Breast epithelium (tissue), 4 donors: ENCODE results near the gene GNAT2. TPM values are rescaled to one million over a fixed set of nuclear protein-coding genes. Genes with fewer than 3 reads are reported as not detected.

ENCODE experiments used
- DNase-seq, 2 donors: peaks; one replicate each; pipeline ENCODE4 v3.0.0-alpha.2; 2019; ENCODE audit warnings: low spot score in 2 of 2
- H3K27ac ChIP-seq, 2 donors: fragments of 200-600 bp; sonication (generic) in 1 of 2; one replicate each; pipeline ENCODE4 v1.5.1; 2016 to 2019; ENCODE audit warnings: mild to moderate bottlenecking in 1 of 2
- H3K27me3 ChIP-seq, 2 donors: fragments of 200-600 bp; sonication (generic) in 1 of 2; one replicate each; pipeline versions ENCODE4 v1.5.1 to v1.6.0; 2017 to 2019; ENCODE audit warnings: control low read depth in 1 of 2, mild to moderate bottlenecking in 1 of 2
- H3K36me3 ChIP-seq: fragments of 200-600 bp; one replicate; pipeline ENCODE4 v1.5.1; 2019
- H3K4me1 ChIP-seq, 2 donors: fragments of 200-600 bp; sonication (generic); one replicate each; pipeline ENCODE4 v1.5.1; 2016 to 2019; ENCODE audit warnings: control low read depth in 1 of 2
- H3K4me3 ChIP-seq, 3 donors: fragments of 200-600 bp; sonication (generic); 1 replicate in 2 of 3; 2 replicates in 1 of 3; pipeline ENCODE4 v1.5.1; 2016 to 2019; ENCODE audit warnings: mild to moderate bottlenecking in 3 of 3, moderate library complexity in 2 of 3
- H3K9me3 ChIP-seq, 2 donors: fragments of 200-600 bp; sonication (generic) in 1 of 2; one replicate each; pipeline ENCODE4 v1.5.1; 2016 to 2019; ENCODE audit warnings: control low read depth in 1 of 2
- POLR2A ChIP-seq: fragments of 450-650 bp; IDR thresholded peaks from one replicate; pipeline ENCODE4 v1.6.1; 2016; ENCODE audit warnings: antibody characterized with exemption, mild to moderate bottlenecking, moderate library complexity
- POLR2AphosphoS5 ChIP-seq, 3 donors: sonication (generic); formaldehyde crosslinking; IDR thresholded peaks; one replicate each; pipeline ENCODE4 v1.6.1; 2017; ENCODE audit warnings: antibody characterized with exemption in 3 of 3
- intact Hi-C: fragments of 100-400 bp; cut with DNase I; formaldehyde crosslinking; loops from one replicate; pipeline ENCODE4 v1.15.1; 2023; ENCODE audit warnings: low total_unique reads
- total RNA-seq, 3 donors: library from RNA; depleted of rRNA; stranded (reverse); fragments of >200 nt; gene quantifications; one replicate each; pipeline ENCODE4 v1.1.0, GENCODE V29; 2016
- TF ChIP-seq, protein P1 (sequence below), 3 donors: fragments of 450-650 bp; IDR thresholded peaks; one replicate each; pipeline ENCODE4 v1.5.1; 2016 to 2017; ENCODE audit warnings: antibody characterized with exemption in 3 of 3, mild to moderate bottlenecking in 3 of 3, moderate library complexity in 3 of 3

GNAT2 gene
- total RNA-seq, 3 donors from 2014 or later: not detected

DNA sequence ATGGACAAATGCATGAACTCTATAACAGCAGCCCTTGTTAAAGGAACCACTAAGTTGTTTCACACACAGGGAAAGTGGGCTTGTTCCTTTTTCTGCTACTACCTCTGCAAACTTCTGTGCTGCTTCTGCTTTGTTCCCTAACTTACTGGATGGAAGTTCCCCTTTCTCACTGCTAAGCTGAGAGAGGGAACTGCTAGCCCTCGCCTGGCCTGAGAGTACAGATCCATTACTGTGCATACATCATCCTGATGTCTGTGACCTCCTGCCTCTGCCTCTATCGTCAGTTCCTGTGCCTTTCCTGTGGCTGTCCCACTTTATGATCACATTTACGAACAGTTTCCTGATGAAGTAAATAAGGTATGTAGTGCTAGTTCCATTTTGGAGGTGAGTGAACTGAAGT, 3.5 kb downstream of the GNAT2 start:
- no peaks in the 10 kb centered on the region for H3K36me3 ChIP-seq
- H3K27ac ChIP-seq: no peak overlapping the region
- peaks cover 0 to 8% of the 10 kb centered on the region in 2 donors for H3K4me1 ChIP-seq
- intact Hi-C loops: no loop called here
- TF ChIP-seq, protein P1, sequence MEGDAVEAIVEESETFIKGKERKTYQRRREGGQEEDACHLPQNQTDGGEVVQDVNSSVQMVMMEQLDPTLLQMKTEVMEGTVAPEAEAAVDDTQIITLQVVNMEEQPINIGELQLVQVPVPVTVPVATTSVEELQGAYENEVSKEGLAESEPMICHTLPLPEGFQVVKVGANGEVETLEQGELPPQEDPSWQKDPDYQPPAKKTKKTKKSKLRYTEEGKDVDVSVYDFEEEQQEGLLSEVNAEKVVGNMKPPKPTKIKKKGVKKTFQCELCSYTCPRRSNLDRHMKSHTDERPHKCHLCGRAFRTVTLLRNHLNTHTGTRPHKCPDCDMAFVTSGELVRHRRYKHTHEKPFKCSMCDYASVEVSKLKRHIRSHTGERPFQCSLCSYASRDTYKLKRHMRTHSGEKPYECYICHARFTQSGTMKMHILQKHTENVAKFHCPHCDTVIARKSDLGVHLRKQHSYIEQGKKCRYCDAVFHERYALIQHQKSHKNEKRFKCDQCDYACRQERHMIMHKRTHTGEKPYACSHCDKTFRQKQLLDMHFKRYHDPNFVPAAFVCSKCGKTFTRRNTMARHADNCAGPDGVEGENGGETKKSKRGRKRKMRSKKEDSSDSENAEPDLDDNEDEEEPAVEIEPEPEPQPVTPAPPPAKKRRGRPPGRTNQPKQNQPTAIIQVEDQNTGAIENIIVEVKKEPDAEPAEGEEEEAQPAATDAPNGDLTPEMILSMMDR (IDR thresholded peaks at IDR 0.05): no peak
- TF ChIP-seq POLR2A (no peak), POLR2AphosphoS5 (IDR thresholded peaks at IDR 0.05) (no peak)
- H3K27me3 ChIP-seq: no peaks in the 10 kb centered on the region
- H3K4me3 ChIP-seq: no peak overlapping the region
- no peaks in the 10 kb centered on the region for H3K9me3 ChIP-seq
- no peak for DNase-seq

DNA sequence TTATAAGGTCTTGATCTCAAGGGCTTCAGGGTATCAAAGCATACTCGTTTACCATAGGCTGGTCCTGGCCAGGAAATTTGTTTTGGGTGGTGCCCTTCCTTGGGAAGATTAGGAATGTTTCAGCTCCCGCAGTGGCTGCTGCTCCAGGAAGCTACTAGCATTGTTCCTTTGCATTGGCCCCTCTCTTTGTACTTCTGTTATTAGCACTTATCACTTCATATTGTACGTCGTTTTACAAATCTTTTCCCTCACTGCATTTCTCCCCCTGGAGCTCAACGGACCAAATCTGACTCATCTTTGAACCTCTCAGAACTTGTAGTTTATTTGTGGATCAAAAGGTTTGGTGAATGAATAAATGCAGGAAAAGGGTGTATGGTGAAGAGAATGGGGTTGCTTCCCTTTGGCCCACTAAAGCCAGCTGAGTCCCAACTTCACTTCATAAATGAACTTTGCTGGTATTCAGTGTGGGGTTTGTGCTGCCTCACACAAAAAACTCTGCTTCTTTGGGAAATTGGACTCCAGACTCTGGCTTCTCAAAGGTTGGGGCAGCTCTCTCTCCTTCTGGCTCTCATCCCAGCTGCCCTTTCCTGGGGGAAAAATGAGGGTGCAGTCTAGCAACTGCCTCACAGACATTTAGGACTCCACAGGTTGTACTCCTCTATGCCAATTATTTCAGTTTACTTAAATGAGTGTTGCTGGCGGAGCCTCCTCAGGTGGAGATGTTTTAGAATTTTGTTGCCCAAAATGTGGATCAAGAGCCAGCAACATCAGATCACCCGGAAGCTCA, 5.9 kb downstream of the GNAT2 start:
- Histone ChIP-seq H3K4me1 (no peaks in the 10 kb centered on the region), H3K27ac (no peak overlapping the region), H3K9me3 (no peaks in the 10 kb centered on the region), H3K4me3 (no peak overlapping the region), H3K27me3 (no peaks in the 10 kb centered on the region), H3K36me3 (no peaks in the 10 kb centered on the region)
- intact Hi-C loops: no loop called here
- no peak for DNase-seq
- no peak for TF ChIP-seq POLR2AphosphoS5 (IDR thresholded peaks at IDR 0.05)
- no peak for TF ChIP-seq POLR2A
- TF ChIP-seq, protein P1 (IDR thresholded peaks at IDR 0.05): no peak

DNA sequence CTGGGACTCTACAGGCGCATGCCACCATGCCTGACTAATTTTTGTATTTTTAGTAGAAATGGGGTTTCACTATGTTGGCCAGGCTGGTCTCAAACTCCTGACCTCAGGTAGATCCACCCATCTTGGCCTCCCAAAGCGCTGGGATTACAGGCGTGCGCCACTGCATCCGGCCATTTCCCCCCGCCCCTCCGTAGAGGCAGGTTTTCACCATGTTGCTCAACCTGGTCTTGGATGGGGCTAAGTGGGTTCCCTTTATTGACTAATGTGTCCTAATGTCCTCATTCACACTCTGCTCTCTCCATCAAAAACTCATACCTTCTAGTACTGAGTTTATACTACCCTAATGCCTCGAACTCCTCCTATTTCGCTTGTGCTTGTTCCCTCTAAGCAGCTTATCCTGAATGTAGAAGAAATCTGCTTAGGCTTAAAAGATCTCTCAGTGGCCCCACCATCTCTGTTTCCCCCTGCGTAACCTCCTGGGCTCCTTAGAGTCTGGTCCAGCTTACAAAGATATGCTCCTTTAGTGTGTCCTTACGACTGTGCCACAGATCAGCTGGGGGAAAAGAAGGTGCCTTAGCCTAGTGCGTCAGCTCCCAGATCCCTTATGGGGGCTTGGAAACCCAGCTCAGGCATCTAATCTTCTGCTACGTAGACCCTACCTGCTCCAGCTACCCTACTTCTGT, 8.0 kb downstream of the GNAT2 start:
- H3K27me3 ChIP-seq: no peaks in the 10 kb centered on the region
- DNase-seq: no peak
- H3K4me3 ChIP-seq: no peak overlapping the region
- no peaks in the 10 kb centered on the region for H3K4me1 ChIP-seq
- TF ChIP-seq POLR2AphosphoS5 (IDR thresholded peaks at IDR 0.05) (no peak), POLR2A (no peak)
- TF ChIP-seq, protein P1 (IDR thresholded peaks at IDR 0.05): no peak
- intact Hi-C loops: no loop called here
- no peaks in the 10 kb centered on the region for H3K36me3 ChIP-seq
- H3K9me3 ChIP-seq: no peaks in the 10 kb centered on the region
- H3K27ac ChIP-seq: no peak overlapping the region

DNA sequence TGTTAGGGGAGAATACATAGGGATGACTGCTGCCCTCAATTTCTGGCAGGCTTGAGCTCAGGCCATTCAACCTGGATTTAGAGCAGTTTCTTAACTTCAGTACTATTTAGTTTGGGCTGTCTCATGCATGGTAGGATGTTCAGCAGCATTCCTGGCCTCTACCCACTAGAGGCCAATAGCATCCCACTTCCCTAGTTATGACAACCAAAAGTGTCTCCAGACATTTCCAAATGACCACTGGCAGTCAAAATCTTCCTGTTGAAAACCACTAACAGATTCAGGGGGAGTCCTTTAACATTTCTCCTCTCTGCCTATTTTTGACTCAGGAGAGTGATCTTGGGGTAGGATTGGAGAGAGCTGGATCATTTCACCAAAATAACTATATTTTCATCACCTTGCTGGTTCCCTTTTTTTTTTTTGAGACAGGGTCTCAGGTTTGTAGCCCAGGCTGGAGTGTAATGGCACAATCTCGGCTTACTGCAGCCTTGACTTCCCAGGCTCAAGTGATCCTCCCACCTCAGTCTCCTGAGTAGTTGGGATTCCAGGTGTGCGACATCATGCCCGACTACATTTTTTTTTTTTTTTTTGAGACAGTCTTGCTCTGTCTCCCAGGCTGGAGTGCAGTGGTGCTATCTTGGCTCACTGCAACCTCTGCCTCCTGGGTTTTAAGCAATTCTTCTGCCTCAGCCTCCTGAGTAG, 8.7 kb downstream of the GNAT2 start:
- intact Hi-C loops: no loop called here
- DNase-seq: no peak
- H3K4me1 ChIP-seq: no peaks in the 10 kb centered on the region
- H3K4me3 ChIP-seq: no peak overlapping the region
- no peaks in the 10 kb centered on the region for H3K27me3 ChIP-seq
- H3K27ac ChIP-seq: no peak overlapping the region
- no peak for TF ChIP-seq POLR2AphosphoS5 (IDR thresholded peaks at IDR 0.05)
- TF ChIP-seq, protein P1 (IDR thresholded peaks at IDR 0.05): no peak
- TF ChIP-seq POLR2A: no peak
- no peaks in the 10 kb centered on the region for H3K9me3 ChIP-seq
- H3K36me3 ChIP-seq: no peaks in the 10 kb centered on the region

DNA sequence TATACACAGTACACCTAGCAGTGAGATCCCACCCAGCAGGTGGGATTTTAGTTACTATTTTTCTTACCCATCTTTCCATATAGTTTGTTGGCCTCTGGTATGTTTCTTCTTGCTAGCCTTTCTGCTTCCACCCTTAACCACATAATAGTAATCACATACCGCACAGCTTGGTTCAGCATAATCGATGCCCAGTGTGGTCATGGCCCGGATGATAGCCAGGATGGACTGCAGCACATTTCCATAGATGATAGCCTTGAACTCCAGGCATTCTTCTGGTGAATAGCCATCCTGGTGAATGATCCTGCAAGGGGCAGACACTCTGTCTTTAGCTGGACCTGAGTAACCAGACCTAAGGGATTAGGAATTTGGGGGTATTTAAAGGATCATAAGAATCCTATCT, 9.5 kb downstream of the GNAT2 start:
- TF ChIP-seq POLR2AphosphoS5 (IDR thresholded peaks at IDR 0.05) (no peak), POLR2A (no peak)
- TF ChIP-seq, protein P1 (IDR thresholded peaks at IDR 0.05): no peak
- Histone ChIP-seq H3K36me3 (no peaks in the 10 kb centered on the region), H3K27ac (no peak overlapping the region), H3K4me3 (no peak overlapping the region), H3K9me3 (no peaks in the 10 kb centered on the region), H3K27me3 (no peaks in the 10 kb centered on the region), H3K4me1 (no peaks in the 10 kb centered on the region)
- intact Hi-C loops: no loop called here
- no peak for DNase-seq
